ENCODE measurements around the gene SLC35G4.
"Not testable (repeated sequence)": the region's sequence is repeated elsewhere in the genome, so short reads cannot be mapped to it uniquely, and the experiment has no call there.

Gene SLC35G4

GRCh38 chr18:11614042-11614441 lies 4.6 kb downstream of the SLC35G4 start:
- not testable (repeated sequence) for DNase-seq

GRCh38 chr18:11614981-11615380 lies 5.6 kb downstream of the SLC35G4 start:
- not testable (repeated sequence) for DNase-seq

GRCh38 chr18:11647310-11647709 lies 37.9 kb downstream of the SLC35G4 start:
- DNase-seq, result not testable (repeated sequence)

GRCh38 chr18:11647804-11648203 lies 38.4 kb downstream of the SLC35G4 start:
- DNase-seq, result not testable (repeated sequence)

- no peak for DNase-seq
Measured at GRCh38 chr18:11649839-11650238, 40.4 kb downstream of the SLC35G4 start.

GRCh38 chr18:11651899-11652298 lies 42.5 kb downstream of the SLC35G4 start:
- DNase-seq, result no peak

- no peak for DNase-seq
Measured at GRCh38 chr18:11653521-11653920, 44.1 kb downstream of the SLC35G4 start.

- DNase-seq, result peak; percentile 47
Measured at GRCh38 chr18:11654736-11655605, 45.6 kb downstream of the SLC35G4 start.

- no peak for DNase-seq
Measured at GRCh38 chr18:11655606-11655932, 46.2 kb downstream of the SLC35G4 start.

GRCh38 chr18:11657152-11657551 lies 47.8 kb downstream of the SLC35G4 start:
- DNase-seq, result no peak

- DNase-seq, result no peak
Measured at GRCh38 chr18:11657554-11657953, 48.2 kb downstream of the SLC35G4 start.

GRCh38 chr18:11658019-11658418 lies 48.6 kb downstream of the SLC35G4 start:
- DNase-seq, result no peak

- DNase-seq, result no peak
Measured at GRCh38 chr18:11658989-11659388, 49.6 kb downstream of the SLC35G4 start.

Measured in NCI-H69 (cell line).